ENCODE results near the gene FBXO41.

Gene FBXO41

GRCh38 chr2:73257425-73258125 is 26.7 kb downstream of the FBXO41 start:
- no peak for DNase-seq (ENCODE audit: low read depth)
- TF ChIP-seq, protein P1, sequence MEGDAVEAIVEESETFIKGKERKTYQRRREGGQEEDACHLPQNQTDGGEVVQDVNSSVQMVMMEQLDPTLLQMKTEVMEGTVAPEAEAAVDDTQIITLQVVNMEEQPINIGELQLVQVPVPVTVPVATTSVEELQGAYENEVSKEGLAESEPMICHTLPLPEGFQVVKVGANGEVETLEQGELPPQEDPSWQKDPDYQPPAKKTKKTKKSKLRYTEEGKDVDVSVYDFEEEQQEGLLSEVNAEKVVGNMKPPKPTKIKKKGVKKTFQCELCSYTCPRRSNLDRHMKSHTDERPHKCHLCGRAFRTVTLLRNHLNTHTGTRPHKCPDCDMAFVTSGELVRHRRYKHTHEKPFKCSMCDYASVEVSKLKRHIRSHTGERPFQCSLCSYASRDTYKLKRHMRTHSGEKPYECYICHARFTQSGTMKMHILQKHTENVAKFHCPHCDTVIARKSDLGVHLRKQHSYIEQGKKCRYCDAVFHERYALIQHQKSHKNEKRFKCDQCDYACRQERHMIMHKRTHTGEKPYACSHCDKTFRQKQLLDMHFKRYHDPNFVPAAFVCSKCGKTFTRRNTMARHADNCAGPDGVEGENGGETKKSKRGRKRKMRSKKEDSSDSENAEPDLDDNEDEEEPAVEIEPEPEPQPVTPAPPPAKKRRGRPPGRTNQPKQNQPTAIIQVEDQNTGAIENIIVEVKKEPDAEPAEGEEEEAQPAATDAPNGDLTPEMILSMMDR (IDR thresholded peaks at IDR 0.05; ENCODE audit: insufficient read depth, low read depth, low read length, missing control alignments): no peak
- no peak overlapping the region for H3K4me3 ChIP-seq (ENCODE audit: low read length)

DNA sequence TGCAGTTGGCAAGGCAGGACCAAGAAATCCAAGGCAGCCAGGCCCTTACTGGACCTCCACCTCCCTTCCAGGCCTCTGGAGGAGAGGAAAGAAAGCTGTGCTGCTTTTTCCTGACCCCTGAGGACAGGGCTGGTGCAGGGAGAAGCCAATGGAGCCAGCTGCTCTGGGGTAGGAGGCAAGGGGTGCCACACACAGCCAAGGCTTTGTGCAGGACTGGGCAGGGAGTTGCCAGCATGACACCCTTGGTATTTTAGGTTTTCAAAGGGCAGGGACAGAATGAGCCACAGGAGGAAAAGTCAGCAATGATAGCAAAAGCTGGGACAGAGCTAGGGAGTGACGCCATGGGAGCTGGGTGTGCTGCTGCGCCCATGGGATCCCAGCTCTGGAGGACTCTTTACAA is 27.3 kb downstream of the FBXO41 start:
- DNase-seq (ENCODE audit: low read depth): no peak
- no peak overlapping the region for H3K4me3 ChIP-seq (ENCODE audit: low read length)
- TF ChIP-seq, protein P1 (IDR thresholded peaks at IDR 0.05; ENCODE audit: insufficient read depth, low read depth, low read length, missing control alignments): no peak

DNA sequence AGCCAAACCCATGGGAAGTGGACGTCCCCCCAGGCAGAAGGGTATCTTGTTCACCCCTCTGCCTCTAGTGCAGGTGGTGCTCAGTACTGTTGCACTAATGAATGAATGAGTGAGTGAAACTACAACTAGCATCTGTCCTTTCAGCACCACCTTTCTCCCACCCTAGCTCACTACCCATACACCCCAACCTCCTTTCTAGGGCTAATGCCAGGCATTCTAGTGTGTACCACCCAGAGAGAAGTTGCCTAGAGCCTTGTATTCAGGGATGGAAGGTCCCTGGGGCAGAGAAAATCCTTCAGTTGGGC is 27.7 kb downstream of the FBXO41 start:
- TF ChIP-seq, protein P1 (IDR thresholded peaks at IDR 0.05; ENCODE audit: insufficient read depth, low read depth, low read length, missing control alignments): no peak
- DNase-seq (ENCODE audit: low read depth): no peak
- no peak overlapping the region for H3K4me3 ChIP-seq (ENCODE audit: low read length)

GRCh38 chr2:73255907-73256617 is 28.2 kb downstream of the FBXO41 start:
- no peak for DNase-seq (ENCODE audit: low read depth)
- no peak overlapping the region for H3K4me3 ChIP-seq (ENCODE audit: low read length)
- TF ChIP-seq, protein P1 (IDR thresholded peaks at IDR 0.05; ENCODE audit: insufficient read depth, low read depth, low read length, missing control alignments): no peak

GRCh38 chr2:73255007-73255644 is 29.2 kb downstream of the FBXO41 start:
- TF ChIP-seq, protein P1 (IDR thresholded peaks at IDR 0.05; ENCODE audit: insufficient read depth, low read depth, low read length, missing control alignments): no peak
- DNase-seq (ENCODE audit: low read depth): peak; percentile 76
- no peak overlapping the region for H3K4me3 ChIP-seq (ENCODE audit: low read length)

DNA sequence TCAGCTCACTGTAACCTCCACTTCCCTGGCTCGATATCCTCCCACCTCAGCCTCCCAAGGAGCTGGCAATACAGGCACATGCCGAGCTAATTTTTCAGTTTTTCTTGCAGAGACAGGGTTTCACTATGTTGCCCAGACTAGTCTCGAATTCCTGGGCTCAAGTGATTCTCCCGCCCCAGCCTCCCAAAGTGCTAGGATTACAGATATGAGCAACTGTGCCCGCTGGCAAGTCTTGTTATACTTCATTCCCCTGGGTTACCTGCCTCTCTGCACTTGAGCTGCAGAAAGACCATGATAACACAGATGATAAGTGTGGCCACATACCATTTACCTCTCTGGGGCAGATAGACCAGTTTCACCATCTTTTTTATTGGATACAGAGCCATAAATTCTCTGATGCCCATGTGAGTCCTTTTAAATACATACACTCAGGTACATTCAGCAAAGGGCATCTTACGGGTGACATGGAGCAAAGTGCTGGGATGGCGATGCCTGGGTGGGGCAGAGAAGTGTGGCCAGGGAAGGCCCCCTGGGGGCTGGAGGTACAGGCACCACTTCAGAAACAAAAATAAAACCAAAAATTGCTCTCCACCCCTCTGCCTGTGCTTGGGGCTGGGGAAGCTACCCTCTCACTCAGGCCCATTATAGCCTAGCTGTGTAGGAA is 29.8 kb downstream of the FBXO41 start:
- peak; percentile 67 for DNase-seq (ENCODE audit: low read depth)
- no peak overlapping the region for H3K4me3 ChIP-seq (ENCODE audit: low read length)
- TF ChIP-seq, protein P1 (IDR thresholded peaks at IDR 0.05; ENCODE audit: insufficient read depth, low read depth, low read length, missing control alignments): no peak

All from epithelial cell of esophagus (primary cell).